Omental fat pad (tissue), 4 donors: ENCODE measurements around the gene SLC2A10. TPM values are rescaled to one million over a fixed set of nuclear protein-coding genes. Genes with fewer than 3 reads are reported as not detected.
"Not testable (repeated sequence)": the region's sequence is repeated elsewhere in the genome, so short reads cannot be mapped to it uniquely, and the experiment has no call there.

Source experiments
- ATAC-seq: fragments of 150-250 bp; one replicate; pipeline ENCODE4 v1.9.1; 2016; ENCODE audit warnings: mild to moderate bottlenecking, moderate library complexity; ENCODE audit not compliant: low FRiP score
- DNase-seq: peaks from one replicate; pipeline ENCODE4 v3.0.0-alpha.2; 2019; ENCODE audit warnings: low spot score
- CTCF ChIP-seq, 3 donors: fragments of 450-650 bp; IDR thresholded peaks; one replicate each; pipeline ENCODE4 v1.5.1; 2016 to 2017; ENCODE audit warnings: antibody characterized with exemption in 3 of 3, mild to moderate bottlenecking in 3 of 3, moderate library complexity in 2 of 3
- total RNA-seq, 4 donors: library from RNA; depleted of rRNA; stranded (reverse); fragments of >200 nt; gene quantifications; one replicate each; pipeline ENCODE4 v1.1.0, GENCODE V29; 2016

The SLC2A10 gene
- total RNA-seq, 4 donors from 2014 or later = 5.8 to 28.5 (median 18.7) TPM

DNA sequence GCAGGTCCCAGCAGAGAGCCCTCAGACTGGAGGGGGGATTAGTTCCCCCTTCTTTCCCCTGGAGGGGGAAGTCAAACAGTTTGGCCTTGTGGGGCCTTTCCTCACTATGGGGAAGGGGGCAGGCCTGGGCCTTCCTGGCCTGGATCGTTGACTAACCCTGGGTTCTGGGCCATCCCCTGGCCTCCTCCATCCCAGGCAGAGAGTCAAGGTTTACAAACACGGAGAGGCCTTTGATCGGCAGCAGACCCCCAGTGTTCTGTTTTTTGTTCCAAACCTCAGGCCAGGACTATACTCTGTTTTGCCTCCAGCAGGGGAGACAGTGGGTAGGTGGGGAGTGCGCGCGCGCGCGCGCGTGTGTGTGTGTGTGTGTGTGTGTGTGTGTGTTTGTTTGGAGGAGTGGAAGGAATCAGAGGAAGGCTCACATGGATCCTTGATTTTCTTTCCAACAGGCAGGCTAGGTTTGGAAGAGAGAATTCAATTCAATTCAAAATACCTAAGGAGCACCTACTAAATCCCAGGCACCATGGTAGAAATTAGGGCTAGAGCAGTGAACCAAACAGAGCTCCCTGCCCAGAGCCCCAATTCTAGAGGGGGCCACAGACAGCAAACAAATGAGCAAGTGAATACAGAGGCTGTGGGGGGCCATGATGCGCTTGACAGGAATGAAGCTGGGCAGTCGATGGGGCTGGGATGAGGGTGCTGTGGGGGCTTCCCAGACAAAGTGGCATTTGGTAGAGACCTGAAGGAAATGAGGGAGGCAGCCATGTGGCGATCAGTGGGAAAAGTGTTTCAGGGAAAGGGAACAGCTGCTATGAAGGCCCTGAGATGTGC lies 35.0 kb upstream of the SLC2A10 start:
- DNase-seq (no peak), ATAC-seq (no peak)
- TF ChIP-seq CTCF (IDR thresholded peaks at IDR 0.05) = no peak

DNA sequence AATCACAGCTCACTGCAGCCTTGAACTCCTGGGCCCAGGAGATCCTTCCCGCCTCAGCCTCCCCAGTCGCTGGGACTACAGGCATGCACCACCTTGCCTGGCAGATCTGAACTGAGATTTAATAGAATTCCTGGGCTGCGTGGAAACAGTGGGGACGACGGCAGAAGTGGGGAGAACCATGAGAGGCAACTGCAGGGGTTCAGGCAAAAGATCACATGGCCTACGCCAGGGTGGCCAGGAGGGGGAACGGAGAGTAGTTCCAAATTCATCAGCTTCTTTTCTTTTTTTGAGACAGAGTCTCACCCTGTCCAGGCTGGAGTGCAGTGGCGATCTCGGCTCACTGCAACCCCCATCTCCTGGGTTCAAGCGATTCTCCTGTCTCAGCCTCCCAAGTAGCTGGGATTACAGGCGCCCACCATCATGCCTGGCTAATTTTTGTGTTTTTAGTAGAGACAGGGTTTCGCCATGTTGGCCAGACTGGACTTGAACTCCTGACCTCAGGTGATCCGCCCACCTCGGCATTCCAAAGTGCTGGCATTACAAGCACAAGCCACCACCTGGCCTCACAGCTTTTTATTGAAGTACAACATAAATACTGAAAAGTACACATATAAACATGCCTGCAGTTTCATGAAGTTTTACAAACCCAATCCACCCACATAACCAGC lies 32.7 kb upstream of the SLC2A10 start:
- not testable (repeated sequence) for ATAC-seq, DNase-seq

- no peak for ATAC-seq
- no peak for DNase-seq
- TF ChIP-seq CTCF (IDR thresholded peaks at IDR 0.05) = no peak
These were observed 31.8 kb upstream of the SLC2A10 start for GRCh38 chr20:46677608-46678007.

- ATAC-seq (no peak), DNase-seq (no peak)
- TF ChIP-seq CTCF (IDR thresholded peaks at IDR 0.05) = no peak
These were observed 30.9 kb upstream of the SLC2A10 start for GRCh38 chr20:46678516-46678915.

DNA sequence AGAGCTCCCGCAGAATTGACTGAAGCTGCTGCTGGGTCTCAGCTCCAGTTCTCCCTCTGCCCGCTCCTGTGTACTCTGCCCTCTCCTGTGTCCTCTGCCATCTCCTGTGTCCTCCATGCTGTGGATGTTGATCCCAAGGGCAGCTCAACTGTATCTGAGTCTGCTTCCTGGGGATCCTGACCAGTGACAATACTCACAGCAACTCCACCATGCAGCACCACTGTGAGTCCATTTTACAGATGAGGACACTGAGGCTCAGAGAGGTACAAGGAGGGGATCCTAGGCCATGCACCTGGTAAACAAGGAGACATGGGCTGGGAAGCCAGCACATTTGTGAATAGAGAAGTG lies 28.8 kb upstream of the SLC2A10 start:
- TF ChIP-seq CTCF (IDR thresholded peaks at IDR 0.05) = no peak
- DNase-seq (no peak), ATAC-seq (no peak)

DNA sequence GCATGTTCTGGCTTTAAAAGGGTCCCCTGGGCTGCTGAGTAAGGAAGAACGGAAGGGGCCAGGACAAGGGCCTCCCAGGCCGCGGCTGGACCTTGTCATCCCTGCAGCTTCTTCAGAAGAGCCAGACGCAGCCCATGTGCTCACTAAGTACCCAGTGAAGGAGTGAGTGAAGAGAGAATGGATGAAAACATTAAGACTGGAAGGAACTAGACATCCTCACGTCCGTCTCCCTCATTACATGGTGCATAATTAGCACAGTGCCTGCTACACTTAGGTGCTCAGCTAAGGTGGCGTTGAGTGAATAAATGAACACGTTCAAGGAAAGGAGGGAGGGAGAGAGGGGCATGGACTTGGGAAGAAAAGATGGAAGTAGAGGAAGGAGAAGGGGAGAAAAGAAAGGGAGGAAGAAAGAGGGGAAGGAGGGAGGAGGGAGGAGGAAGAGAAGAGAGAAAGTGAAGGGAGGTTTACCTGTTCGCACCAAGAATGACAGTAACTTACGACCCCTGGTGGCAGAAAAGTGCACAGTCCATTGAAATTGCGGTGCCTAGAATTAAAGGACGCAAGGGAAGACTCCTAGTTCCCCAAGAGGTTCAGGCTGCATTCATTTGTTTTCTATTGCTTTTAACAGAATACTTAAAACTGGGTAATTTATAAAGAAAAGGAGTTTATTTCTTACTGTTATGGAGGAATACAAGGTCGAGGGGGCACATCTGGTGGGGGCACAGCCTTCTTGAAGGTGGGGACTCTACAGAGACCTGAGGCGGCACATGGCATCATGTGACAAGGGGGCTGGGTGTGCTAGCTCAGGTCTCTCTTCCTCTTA lies 28.2 kb upstream of the SLC2A10 start:
- no peak for TF ChIP-seq CTCF (IDR thresholded peaks at IDR 0.05)
- ATAC-seq (no peak), DNase-seq (peak; percentile 76)

GRCh38 chr20:46682063-46682821 lies 27.2 kb upstream of the SLC2A10 start:
- DNase-seq (no peak), ATAC-seq (no peak)
- no peak for TF ChIP-seq CTCF (IDR thresholded peaks at IDR 0.05)
